PC-9 (cell line): ENCODE data around the gene CCDC68. TPM values are rescaled to one million over a fixed set of nuclear protein-coding genes. Genes with fewer than 3 reads are reported as not detected.

ENCODE experiments used
- BruUV-seq: library from RNA; stranded (reverse); fragments of 400-500 nt; replicated peaks from 2 replicates; lab custom pipeline; 2021; lab: Mats Ljungman, UMichigan
- CTCF ChIA-PET: fragments of 300-600 bp; sonication (Branson Sonifier 250); formaldehyde crosslinking; loops from one replicate; lab custom pipeline; 2022; ENCODE audit warnings: antibody characterized with exemption; lab: Charles Lee
- POLR2A ChIA-PET: fragments of 300-600 bp; sonication (Branson Sonifier 250); formaldehyde crosslinking; loops from one replicate; lab custom pipeline; 2022; ENCODE audit warnings: antibody characterized with exemption; ENCODE audit not compliant: unreplicated experiment; lab: Charles Lee
- DNase-seq, 2 experiments: peaks; one replicate each; pipeline versions ENCODE4 v3.0.0 to v3.0.0-alpha.2; 2015 to 2022; ENCODE audit warnings: mixed read lengths in 1 of 2
- H2AFZ ChIP-seq: fragments of 200-600 bp; sonication (generic); 2 replicates; pipeline ENCODE4 v1.8.1; 2017; ENCODE audit warnings: antibody characterized with exemption
- H3F3A ChIP-seq: fragments of 200-600 bp; sonication (generic); 2 replicates; pipeline ENCODE4 v1.8.1; 2017; ENCODE audit warnings: antibody characterized with exemption, mild to moderate bottlenecking, low read depth; ENCODE audit not compliant: insufficient read depth
- H3K27ac ChIP-seq: fragments of 200-600 bp; sonication (generic); 2 replicates; pipeline ENCODE4 v1.6.1; 2016; ENCODE audit warnings: mixed run types
- H3K27me3 ChIP-seq: fragments of 200-600 bp; sonication (generic); 2 replicates; pipeline ENCODE4 v1.6.1; 2016; ENCODE audit warnings: low read depth, mixed run types; ENCODE audit not compliant: insufficient read depth
- H3K36me3 ChIP-seq: fragments of 200-600 bp; sonication (generic); 2 replicates; pipeline ENCODE4 v1.6.1; 2016; ENCODE audit warnings: low read depth, mixed run types
- H3K4me1 ChIP-seq: fragments of 200-600 bp; sonication (generic); replicated peaks from 2 replicates; pipeline ENCODE4 v1.6.1; 2016; ENCODE audit warnings: mixed run types; ENCODE audit not compliant: insufficient read depth
- H3K4me2 ChIP-seq: fragments of 200-600 bp; sonication (generic); 2 replicates; pipeline ENCODE4 v1.6.1; 2017; ENCODE audit warnings: mixed run types
- H3K4me3 ChIP-seq: fragments of 200-600 bp; sonication (generic); 2 replicates; pipeline ENCODE4 v1.6.1; 2016; ENCODE audit warnings: mixed run types
- H3K79me2 ChIP-seq: fragments of 200-600 bp; sonication (generic); 2 replicates; pipeline ENCODE4 v1.6.1; 2017; ENCODE audit warnings: low read depth, mixed run types
- H3K9me2 ChIP-seq: fragments of 200-600 bp; sonication (generic); 2 replicates; pipeline ENCODE4 v1.8.1; 2017; ENCODE audit warnings: mild to moderate bottlenecking; ENCODE audit not compliant: insufficient read depth
- H3K9me3 ChIP-seq: fragments of 200-600 bp; sonication (generic); 2 replicates; pipeline ENCODE4 v1.8.1; 2016; ENCODE audit warnings: low read depth; ENCODE audit not compliant: insufficient read depth
- H4K20me1 ChIP-seq: fragments of 200-600 bp; sonication (generic); 2 replicates; pipeline ENCODE4 v1.8.1; 2017; ENCODE audit not compliant: insufficient read depth
- CTCF ChIP-seq: fragments of 200-600 bp; sonication (generic); conservative IDR thresholded peaks from 2 replicates; pipeline ENCODE4 v1.6.1; 2017; ENCODE audit warnings: mixed run types, antibody characterized with exemption, mild to moderate bottlenecking, moderate library complexity
- EZH2 ChIP-seq: fragments of 200-600 bp; sonication (generic); IDR thresholded peaks from 2 replicates; pipeline ENCODE4 v1.8.0; 2017; ENCODE audit warnings: antibody characterized with exemption, low read depth
- intact Hi-C: fragments of 100-400 bp; cut with micrococcal nuclease; formaldehyde crosslinking; loops from one replicate; pipeline ENCODE4 v1.10.0; 2022; ENCODE audit not compliant: unreplicated experiment
- total RNA-seq: library from RNA; stranded (reverse); gene quantifications from 2 replicates; pipeline ENCODE4 v1.2.3, GENCODE V29; 2021

CCDC68 gene
- total RNA-seq, 1 experiment from 2014 or later: 2.9 TPM

GRCh38 chr18:54905629-54906028 is 53.6 kb downstream of the CCDC68 start:
- no peaks in the 10 kb centered on the region for H3K79me2 ChIP-seq
- TF ChIP-seq EZH2 (no peak), CTCF (no peak)
- no peaks in the 10 kb centered on the region for H3K9me3 ChIP-seq
- H3K4me2 ChIP-seq: no peak overlapping the region
- H3K4me1 ChIP-seq: no peaks in the 10 kb centered on the region
- H3F3A ChIP-seq: no peaks in the 10 kb centered on the region
- no peaks in the 10 kb centered on the region for H3K27me3 ChIP-seq
- H4K20me1 ChIP-seq: no peaks in the 10 kb centered on the region
- ChIA-PET CTCF (no interaction called here), POLR2A (no interaction called here)
- BruUV-seq: no TSS peak
- H3K4me3 ChIP-seq: no peak overlapping the region
- H3K36me3 ChIP-seq: no peaks in the 10 kb centered on the region
- H2AFZ ChIP-seq: no peak overlapping the region
- DNase-seq: no peak
- no peak overlapping the region for H3K27ac ChIP-seq
- intact Hi-C loops: no loop called here
- H3K9me2 ChIP-seq: no peaks in the 10 kb centered on the region; the same call in 1 of the 2 replicates

GRCh38 chr18:54904581-54904980 is 54.7 kb downstream of the CCDC68 start:
- Histone ChIP-seq H3K9me2 (no peaks in the 10 kb centered on the region; the same call in 1 of the 2 replicates), H3K4me3 (no peak overlapping the region), H3K9me3 (no peaks in the 10 kb centered on the region), H4K20me1 (no peaks in the 10 kb centered on the region), H3K4me2 (no peak overlapping the region), H3K4me1 (no peaks in the 10 kb centered on the region), H3K36me3 (no peaks in the 10 kb centered on the region), H3K27me3 (no peaks in the 10 kb centered on the region), H3F3A (no peaks in the 10 kb centered on the region), H2AFZ (no peak overlapping the region), H3K27ac (no peak overlapping the region), H3K79me2 (no peaks in the 10 kb centered on the region)
- POLR2A ChIA-PET: no interaction called here
- intact Hi-C loops: no loop called here
- CTCF ChIA-PET: no interaction called here
- TF ChIP-seq EZH2 (no peak), CTCF (no peak)
- no TSS peak for BruUV-seq
- no peak for DNase-seq

- POLR2A ChIA-PET: no interaction called here
- H3K4me2 ChIP-seq: no peak overlapping the region
- DNase-seq: no peak
- H3K4me3 ChIP-seq: no peak overlapping the region
- TF ChIP-seq EZH2 (no peak), CTCF (no peak)
- no peaks in the 10 kb centered on the region for H3K79me2 ChIP-seq
- H3K4me1 ChIP-seq: no peaks in the 10 kb centered on the region
- BruUV-seq: no TSS peak
- no peaks in the 10 kb centered on the region; the same call in 1 of the 2 replicates for H3K9me2 ChIP-seq
- no peaks in the 10 kb centered on the region for H4K20me1 ChIP-seq
- intact Hi-C loops: no loop called here
- H3K27me3 ChIP-seq: no peaks in the 10 kb centered on the region
- H2AFZ ChIP-seq: no peak overlapping the region
- no peaks in the 10 kb centered on the region for H3K9me3 ChIP-seq
- no peaks in the 10 kb centered on the region for H3K36me3 ChIP-seq
- CTCF ChIA-PET: no interaction called here
- H3K27ac ChIP-seq: no peak overlapping the region
- H3F3A ChIP-seq: no peaks in the 10 kb centered on the region; the same call in 1 of the 2 replicates
These were observed 59.0 kb downstream of the CCDC68 start for GRCh38 chr18:54900290-54900689.
